Right cardiac atrium (tissue), 5 donors: ENCODE measurements around the gene ZNF408. TPM values are rescaled to one million over a fixed set of nuclear protein-coding genes. Genes with fewer than 3 reads are reported as not detected.

ENCODE experiments used
- ATAC-seq, 2 donors: fragments of 200-7000 bp; cut with Tn5 transposase; one replicate each; pipeline versions ENCODE4 v1.8.0 to v1.9.1; 2020; ENCODE audit warnings: moderate library complexity in 2 of 2, mild to moderate bottlenecking in 1 of 2
- DNase-seq, 3 donors: peaks; one replicate each; pipeline ENCODE4 v3.0.0-alpha.2; 2020
- H3K27ac ChIP-seq: one replicate; pipeline ENCODE4 v1.5.1; 2013; ENCODE audit warnings: mild to moderate bottlenecking, low read length, control low read depth, moderate library complexity
- H3K27me3 ChIP-seq: one replicate; pipeline ENCODE4 v1.6.1; 2013; ENCODE audit not compliant: control insufficient read depth, insufficient read depth
- H3K4me1 ChIP-seq: one replicate; pipeline ENCODE4 v1.6.1; 2013; ENCODE audit warnings: low read length; ENCODE audit not compliant: control insufficient read depth, insufficient read depth
- H3K4me3 ChIP-seq: one replicate; pipeline ENCODE4 v1.5.1; 2013; ENCODE audit warnings: low read length, control low read depth
- H3K9me3 ChIP-seq: one replicate; pipeline ENCODE4 v1.6.1; 2013; ENCODE audit warnings: low read length; ENCODE audit not compliant: control insufficient read depth
- WGBS: extraction: QIAGEN DNeasy Blood & Tissue Kit; methylation state at CpG from one replicate; pipeline ENCODE4 v1.1.7; 2013; 5-methylcytosine and 5-hydroxymethylcytosine counted together
- intact Hi-C, 4 donors: fragments of 100-400 bp; cut with DNase I; formaldehyde crosslinking; loops; one replicate each; pipeline versions ENCODE4 v1.11.0 to v1.14.0; 2022 to 2023
- polyA plus RNA-seq: library from polyadenylated mRNA; stranded (reverse); fragments of 200-250 nt; gene quantifications from one replicate; pipeline ENCODE4 v1.2.3, GENCODE V29; 2013
- total RNA-seq, 4 donors: library from RNA; stranded (reverse); fragmentation: NEBNext Ultra II Directional; extraction: Animal tissue kit (Norgen Biotek cat#: 25700); gene quantifications; one replicate each; pipeline ENCODE4 v1.2.1, GENCODE V29; 2021
- donor health status: healthy with polysubstance abuse.
- donor health status: DM: no; HTN: yes; CAD: no.
- donor health status: DM: no; HTN: no; CAD: no.
- donor health status: DM: no; HTN: yes; CAD: no; lungs with severe emphysema.
- donor health status: DM: yes; HTN: yes; CAD: no.

Gene ZNF408
- total and polyA plus RNA-seq, 5 donors, result 5.8 to 8.8 (median 6.5) TPM

GRCh38 chr11:46682773-46683752, 17.8 kb upstream of the ZNF408 start:
- intact Hi-C loops, result no loop called here
- no peak overlapping the region for H3K4me3 ChIP-seq
- 91% methylated on average over 11 of the region's 11 CpGs for WGBS
- ATAC-seq (no peak), DNase-seq (peak in 2 of 3 donors; percentile 28 to 67)
- H3K27me3 ChIP-seq, result no peaks in the 10 kb centered on the region
- no peak overlapping the region for H3K27ac ChIP-seq
- peaks cover 11% of the 10 kb centered on the region for H3K4me1 ChIP-seq
- H3K9me3 ChIP-seq, result no peaks in the 10 kb centered on the region

GRCh38 chr11:46684367-46684766, 16.5 kb upstream of the ZNF408 start:
- Histone ChIP-seq H3K27me3 (no peaks in the 10 kb centered on the region), H3K4me1 (peaks cover 13% of the 10 kb centered on the region), H3K9me3 (no peaks in the 10 kb centered on the region), H3K27ac (no peak overlapping the region), H3K4me3 (no peak overlapping the region)
- DNase-seq (no peak), ATAC-seq (peak; percentile 26 to 40)
- intact Hi-C loops, result no loop called here
- WGBS, result 45% methylated on average over 3 of the region's 3 CpGs

- H3K4me3 ChIP-seq, result no peak overlapping the region
- DNase-seq, result peak; percentile 49 to 81 (median 73)
- H3K27me3 ChIP-seq, result no peaks in the 10 kb centered on the region
- WGBS, result 43% methylated on average over 15 of the region's 15 CpGs
- no peaks in the 10 kb centered on the region for H3K9me3 ChIP-seq
- H3K27ac ChIP-seq, result peak overlapping the region; percentile 93
- H3K4me1 ChIP-seq, result peaks cover 13% of the 10 kb centered on the region
- intact Hi-C loops, result no loop called here
- ATAC-seq, result peak; percentile 67 to 76
These were observed 13.7 kb upstream of the ZNF408 start for GRCh38 chr11:46686886-46687795.

GRCh38 chr11:46690702-46691101, 10.1 kb upstream of the ZNF408 start:
- DNase-seq (no peak), ATAC-seq (no peak)
- Histone ChIP-seq H3K27me3 (no peaks in the 10 kb centered on the region), H3K27ac (no peak overlapping the region), H3K9me3 (no peaks in the 10 kb centered on the region), H3K4me1 (peaks cover 13% of the 10 kb centered on the region), H3K4me3 (no peak overlapping the region)
- WGBS, result 98% methylated on average over 1 of the region's 1 CpG
- intact Hi-C loops, result no loop called here

GRCh38 chr11:46692450-46692849, 8.4 kb upstream of the ZNF408 start:
- WGBS, result 78% methylated on average over 4 of the region's 4 CpGs
- Histone ChIP-seq H3K27ac (no peak overlapping the region), H3K9me3 (no peaks in the 10 kb centered on the region), H3K27me3 (no peaks in the 10 kb centered on the region), H3K4me3 (no peak overlapping the region), H3K4me1 (peaks cover 11% of the 10 kb centered on the region)
- intact Hi-C loops, result no loop called here
- peak in 1 of 3 donors; percentile 10 for DNase-seq
- no peak for ATAC-seq

- 52% methylated on average over 2 of the region's 2 CpGs for WGBS
- Histone ChIP-seq H3K4me1 (peaks cover 13% of the 10 kb centered on the region), H3K4me3 (no peak overlapping the region), H3K27me3 (no peaks in the 10 kb centered on the region), H3K27ac (peak overlapping the region; percentile 51), H3K9me3 (no peaks in the 10 kb centered on the region)
- intact Hi-C loops, result no loop called here
- ATAC-seq (peak in 1 of 2 donors; percentile 7), DNase-seq (peak in 2 of 3 donors; percentile 43 to 60)
These were observed 7.2 kb upstream of the ZNF408 start for GRCh38 chr11:46693597-46694012.

GRCh38 chr11:46694072-46694471, 6.8 kb upstream of the ZNF408 start:
- no peak for ATAC-seq
- intact Hi-C loops, result no loop called here
- peak in 1 of 3 donors; percentile 43 for DNase-seq
- peaks cover 14% of the 10 kb centered on the region for H3K4me1 ChIP-seq
- H3K27me3 ChIP-seq, result no peaks in the 10 kb centered on the region
- H3K4me3 ChIP-seq, result no peak overlapping the region
- no peaks in the 10 kb centered on the region for H3K9me3 ChIP-seq
- peak overlapping the region; percentile 51 for H3K27ac ChIP-seq
- WGBS, result 76% methylated on average over 6 of the region's 6 CpGs

GRCh38 chr11:46694607-46695006, 6.2 kb upstream of the ZNF408 start:
- Histone ChIP-seq H3K27ac (peak overlapping the region; percentile 7), H3K9me3 (no peaks in the 10 kb centered on the region), H3K4me3 (no peak overlapping the region), H3K4me1 (peaks cover 16% of the 10 kb centered on the region), H3K27me3 (no peaks in the 10 kb centered on the region)
- intact Hi-C loops, result loop anchor here in 1 of 4 donors (5.0 kb wide), 1 partner anchor 37 kb away; no protein-coding TSS in a partner anchor
- ATAC-seq, result no peak
- WGBS, result 76% methylated on average over 7 of the region's 7 CpGs
- DNase-seq, result peak in 1 of 3 donors; percentile 41

GRCh38 chr11:46695345-46696211, 5.3 kb upstream of the ZNF408 start:
- no peak overlapping the region for H3K4me3 ChIP-seq
- H3K27me3 ChIP-seq, result no peaks in the 10 kb centered on the region
- H3K4me1 ChIP-seq, result peaks cover 16% of the 10 kb centered on the region
- ATAC-seq, result no peak
- 82% methylated on average over 12 of the region's 12 CpGs for WGBS
- intact Hi-C loops, result loop anchor here in 1 of 4 donors (5.0 kb wide), 1 partner anchor 38 kb away; no protein-coding TSS in a partner anchor
- H3K9me3 ChIP-seq, result no peaks in the 10 kb centered on the region
- H3K27ac ChIP-seq, result peak overlapping the region; percentile 8
- peak in 1 of 3 donors; percentile 33 for DNase-seq

- H3K27me3 ChIP-seq, result no peaks in the 10 kb centered on the region
- peak overlapping the region; percentile 55 for H3K27ac ChIP-seq
- H3K4me3 ChIP-seq, result no peak overlapping the region
- WGBS, result 64% methylated on average over 11 of the region's 11 CpGs
- peaks cover 16% of the 10 kb centered on the region for H3K4me1 ChIP-seq
- intact Hi-C loops, result loop anchor here in 1 of 4 donors (5.0 kb wide), 1 partner anchor 39 kb away; no protein-coding TSS in a partner anchor
- H3K9me3 ChIP-seq, result no peaks in the 10 kb centered on the region
- ATAC-seq (peak; percentile 23 to 49), DNase-seq (peak; percentile 70 to 89 (median 86))
These were observed 4.6 kb upstream of the ZNF408 start for GRCh38 chr11:46696212-46696558.
